ENCODE measurements around the gene SEC16B.

- TF ChIP-seq CTCF (IDR thresholded peaks at IDR 0.05), result no peak
- TF ChIP-seq POLR2AphosphoS5 (IDR thresholded peaks at IDR 0.05; ENCODE audit: low read depth, low read length), result no peak
- TF ChIP-seq, protein P1, sequence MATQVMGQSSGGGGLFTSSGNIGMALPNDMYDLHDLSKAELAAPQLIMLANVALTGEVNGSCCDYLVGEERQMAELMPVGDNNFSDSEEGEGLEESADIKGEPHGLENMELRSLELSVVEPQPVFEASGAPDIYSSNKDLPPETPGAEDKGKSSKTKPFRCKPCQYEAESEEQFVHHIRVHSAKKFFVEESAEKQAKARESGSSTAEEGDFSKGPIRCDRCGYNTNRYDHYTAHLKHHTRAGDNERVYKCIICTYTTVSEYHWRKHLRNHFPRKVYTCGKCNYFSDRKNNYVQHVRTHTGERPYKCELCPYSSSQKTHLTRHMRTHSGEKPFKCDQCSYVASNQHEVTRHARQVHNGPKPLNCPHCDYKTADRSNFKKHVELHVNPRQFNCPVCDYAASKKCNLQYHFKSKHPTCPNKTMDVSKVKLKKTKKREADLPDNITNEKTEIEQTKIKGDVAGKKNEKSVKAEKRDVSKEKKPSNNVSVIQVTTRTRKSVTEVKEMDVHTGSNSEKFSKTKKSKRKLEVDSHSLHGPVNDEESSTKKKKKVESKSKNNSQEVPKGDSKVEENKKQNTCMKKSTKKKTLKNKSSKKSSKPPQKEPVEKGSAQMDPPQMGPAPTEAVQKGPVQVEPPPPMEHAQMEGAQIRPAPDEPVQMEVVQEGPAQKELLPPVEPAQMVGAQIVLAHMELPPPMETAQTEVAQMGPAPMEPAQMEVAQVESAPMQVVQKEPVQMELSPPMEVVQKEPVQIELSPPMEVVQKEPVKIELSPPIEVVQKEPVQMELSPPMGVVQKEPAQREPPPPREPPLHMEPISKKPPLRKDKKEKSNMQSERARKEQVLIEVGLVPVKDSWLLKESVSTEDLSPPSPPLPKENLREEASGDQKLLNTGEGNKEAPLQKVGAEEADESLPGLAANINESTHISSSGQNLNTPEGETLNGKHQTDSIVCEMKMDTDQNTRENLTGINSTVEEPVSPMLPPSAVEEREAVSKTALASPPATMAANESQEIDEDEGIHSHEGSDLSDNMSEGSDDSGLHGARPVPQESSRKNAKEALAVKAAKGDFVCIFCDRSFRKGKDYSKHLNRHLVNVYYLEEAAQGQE (IDR thresholded peaks at IDR 0.05; ENCODE audit: insufficient read depth in 1 of 2, low read depth in 2 of 2, low read length in 1 of 2), result no peak
- no peak for TF ChIP-seq TCF7L2 (IDR thresholded peaks at IDR 0.05; ENCODE audit: low read depth, low read length)
- no peak for TF ChIP-seq SIN3A (IDR thresholded peaks at IDR 0.05; ENCODE audit: borderline replicate concordance, insufficient read depth, low read depth, low read length)
These were observed 29.2 kb downstream of the SEC16B start for GRCh38 chr1:177940682-177941081.

All from Panc1 (cell line).